Measurements from ENCODE around the gene YARS1.

- peak; percentile 32 for TF ChIP-seq CTCF (IDR thresholded peaks at IDR 0.05)
- no peak for TF ChIP-seq ZFX (IDR thresholded peaks at IDR 0.05; ENCODE audit: borderline replicate concordance)
Measured at GRCh38 chr1:32786856-32787255, 30.3 kb downstream of the YARS1 start.

All from 22Rv1 (cell line).